Measurements from ENCODE around the gene TLE3.

DNA sequence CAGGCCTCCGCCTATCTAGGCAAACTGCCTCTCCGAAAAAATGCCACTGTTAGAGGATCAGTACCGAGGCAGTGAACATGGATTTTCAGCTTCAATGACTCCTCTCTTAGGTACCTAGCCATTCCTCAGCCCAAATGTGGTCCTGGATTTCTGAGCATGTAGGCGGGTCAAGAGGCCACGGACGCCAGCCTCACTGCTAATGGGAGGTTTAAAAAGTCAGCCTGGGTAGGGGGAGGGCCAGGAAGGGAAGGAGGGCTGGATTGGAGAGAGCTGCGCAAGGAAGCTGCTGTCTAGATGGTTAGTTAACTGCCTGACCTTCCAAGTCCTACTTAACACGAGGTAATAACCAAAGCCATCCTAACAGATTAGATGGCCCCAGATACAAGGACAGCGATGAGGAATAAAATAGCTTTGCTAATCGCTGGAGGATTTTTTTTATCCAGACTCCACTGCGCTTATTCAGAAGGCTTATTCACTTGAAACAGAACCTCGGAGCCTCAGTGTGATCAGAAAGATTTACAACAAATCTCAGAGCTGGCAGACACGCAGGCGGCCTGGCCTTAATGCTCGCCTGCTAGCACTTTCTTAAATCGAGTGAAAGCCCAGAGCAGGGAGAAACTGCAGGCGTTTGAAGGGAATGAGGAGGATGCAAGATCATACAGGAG is 34.3 kb downstream of the TLE3 start:
- TF ChIP-seq CTCF (IDR thresholded peaks at IDR 0.05), result no peak
- TF ChIP-seq POLR2A (IDR thresholded peaks at IDR 0.05), result no peak

All from body of pancreas (tissue), 4 donors.